ENCODE data around the gene ITPRID2. TPM values are rescaled to one million over a fixed set of nuclear protein-coding genes. Genes with fewer than 3 reads are reported as not detected.

The ITPRID2 gene
- total and polyA plus RNA-seq, 2 of the 8 experiments (the other 6 are each of a cell fraction or from before 2014, with no cell fraction given), result 1.9 to 12.6 TPM

DNA sequence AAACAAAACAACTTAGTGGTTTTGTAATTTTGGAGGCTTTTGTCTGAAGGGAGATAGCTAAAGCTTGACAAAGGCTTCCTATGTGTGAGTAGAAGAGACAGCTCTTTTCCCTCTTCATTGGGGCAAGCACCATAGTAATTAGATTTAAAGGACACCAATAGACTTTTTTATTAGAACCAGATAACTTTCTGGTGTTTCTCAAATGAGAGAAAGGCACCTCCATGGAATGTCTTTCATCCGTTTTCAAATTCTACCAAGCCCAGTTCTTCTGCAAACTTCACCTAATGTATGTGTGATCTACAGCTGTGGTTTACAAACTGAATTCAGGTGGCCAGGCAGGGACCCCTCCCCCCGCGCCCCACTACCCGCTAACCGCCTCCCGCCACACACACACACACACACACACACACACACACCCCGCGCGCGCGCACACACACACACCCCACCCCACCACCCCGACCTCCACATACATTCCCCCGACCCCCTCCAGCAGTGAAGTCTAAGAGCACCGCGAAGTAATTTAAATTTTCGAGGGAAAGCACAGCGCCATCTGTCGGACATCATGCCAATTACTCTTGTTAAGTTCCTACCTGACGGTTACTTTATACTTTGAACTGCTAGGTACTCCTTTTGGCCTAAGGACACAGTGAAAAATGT lies 62.5 kb downstream of the ITPRID2 start:
- no peak overlapping the region for H3K9ac ChIP-seq (replicated peaks in 1 of 4; ENCODE audit: extremely low read depth in 1 of 4, low read depth in 3 of 4, low read length in 3 of 4)
- DNase-seq (ENCODE audit: low read depth in 1 of 2, low spot score in 2 of 2) (peak; percentile 67 to 82), FAIRE-seq (peak; percentile 62)
- TF ChIP-seq SIRT6 (IDR thresholded peaks at IDR 0.05; ENCODE audit: low read length) (no peak), CBX5 (IDR thresholded peaks at IDR 0.05; ENCODE audit: low read depth, low read length) (no peak), POLR2A (IDR thresholded peaks at IDR 0.05; ENCODE audit: control extremely low read depth in 1 of 2, low read depth in 2 of 2, low read length in 2 of 2) (no peak), TAF1 (IDR thresholded peaks at IDR 0.05; ENCODE audit: low read depth, low read length) (no peak), SP4 (IDR thresholded peaks at IDR 0.05; ENCODE audit: low read length) (no peak), EGR1 (IDR thresholded peaks at IDR 0.05; ENCODE audit: borderline replicate concordance, low read depth, low read length) (no peak), BACH1 (IDR thresholded peaks at IDR 0.05; ENCODE audit: low read length) (no peak), CREB1 (IDR thresholded peaks at IDR 0.05) (0 out of 2 replicates have a peak, but pooled peaks have one; percentile 11), JUND (IDR thresholded peaks at IDR 0.05; ENCODE audit: low read length) (no peak)
- TF ChIP-seq, protein P1, sequence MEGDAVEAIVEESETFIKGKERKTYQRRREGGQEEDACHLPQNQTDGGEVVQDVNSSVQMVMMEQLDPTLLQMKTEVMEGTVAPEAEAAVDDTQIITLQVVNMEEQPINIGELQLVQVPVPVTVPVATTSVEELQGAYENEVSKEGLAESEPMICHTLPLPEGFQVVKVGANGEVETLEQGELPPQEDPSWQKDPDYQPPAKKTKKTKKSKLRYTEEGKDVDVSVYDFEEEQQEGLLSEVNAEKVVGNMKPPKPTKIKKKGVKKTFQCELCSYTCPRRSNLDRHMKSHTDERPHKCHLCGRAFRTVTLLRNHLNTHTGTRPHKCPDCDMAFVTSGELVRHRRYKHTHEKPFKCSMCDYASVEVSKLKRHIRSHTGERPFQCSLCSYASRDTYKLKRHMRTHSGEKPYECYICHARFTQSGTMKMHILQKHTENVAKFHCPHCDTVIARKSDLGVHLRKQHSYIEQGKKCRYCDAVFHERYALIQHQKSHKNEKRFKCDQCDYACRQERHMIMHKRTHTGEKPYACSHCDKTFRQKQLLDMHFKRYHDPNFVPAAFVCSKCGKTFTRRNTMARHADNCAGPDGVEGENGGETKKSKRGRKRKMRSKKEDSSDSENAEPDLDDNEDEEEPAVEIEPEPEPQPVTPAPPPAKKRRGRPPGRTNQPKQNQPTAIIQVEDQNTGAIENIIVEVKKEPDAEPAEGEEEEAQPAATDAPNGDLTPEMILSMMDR (IDR thresholded peaks at IDR 0.05; ENCODE audit: control extremely low read depth in 1 of 3, insufficient read depth in 1 of 3, low read depth in 1 of 3, low read length in 3 of 3), result peak; percentile 13 to 72 (median 59)
- TF ChIP-seq, protein P2, sequence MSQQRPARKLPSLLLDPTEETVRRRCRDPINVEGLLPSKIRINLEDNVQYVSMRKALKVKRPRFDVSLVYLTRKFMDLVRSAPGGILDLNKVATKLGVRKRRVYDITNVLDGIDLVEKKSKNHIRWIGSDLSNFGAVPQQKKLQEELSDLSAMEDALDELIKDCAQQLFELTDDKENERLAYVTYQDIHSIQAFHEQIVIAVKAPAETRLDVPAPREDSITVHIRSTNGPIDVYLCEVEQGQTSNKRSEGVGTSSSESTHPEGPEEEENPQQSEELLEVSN (IDR thresholded peaks at IDR 0.05), result 0 out of 2 replicates have a peak, but pooled peaks have one; percentile 15

More for the DNA sequence above, 62.5 kb downstream of the ITPRID2 start:
- Histone ChIP-seq H3K36me3 (ENCODE audit: control insufficient read depth in 2 of 4, insufficient read depth in 4 of 4, low read length in 3 of 4) (no peaks in the 10 kb centered on the region), H3K18ac (ENCODE audit: extremely low read depth, low read length) (no peak overlapping the region), H3K9me3 (ENCODE audit: insufficient read depth in 2 of 2, low read depth in 1 of 2, low read length in 1 of 2) (no peaks in the 10 kb centered on the region), H2BK15ac (ENCODE audit: low read length) (no peak overlapping the region), H2BK5ac (ENCODE audit: low read depth, low read length) (no peak overlapping the region), H3K14ac (ENCODE audit: insufficient read length) (no peak overlapping the region), H3K79me1 (ENCODE audit: low read depth, low read length) (no peaks in the 10 kb centered on the region), H3K4me3 (ENCODE audit: extremely low read depth in 1 of 4, insufficient read depth in 2 of 4, low read depth in 3 of 4, low read length in 4 of 4) (peak overlapping the region; percentile 6 to 61 (median 20); a peak in 7 of 8 replicates), H4K8ac (ENCODE audit: extremely low read depth, insufficient read depth, low read length) (0 out of 2 replicates have a peak overlapping the region, but pooled peaks have one; percentile 21), H4K5ac (ENCODE audit: insufficient read length, low read depth, low read length) (no peak overlapping the region), H3K56ac (replicated peaks; ENCODE audit: insufficient read length, low read depth, low read length) (no peak overlapping the region), H2BK120ac (replicated peaks; ENCODE audit: low read depth, low read length) (no peak overlapping the region), H3K27me3 (replicated peaks in 1 of 4; ENCODE audit: control insufficient read depth in 3 of 4, extremely low read depth in 1 of 4, insufficient read depth in 3 of 4, low read length in 3 of 4) (peaks cover 0 to 2% (median 0%) of the 10 kb centered on the region in 4 experiments; a peak in 1 of 7 replicates), H2BK20ac (ENCODE audit: low read length) (no peak overlapping the region), H3K4me2 (ENCODE audit: insufficient read depth in 1 of 2, low read depth in 2 of 2, low read length in 2 of 2) (peak overlapping the region in 1 of 2 experiments; percentile 39; a peak in 2 of 4 replicates), H3K79me2 (ENCODE audit: control insufficient read depth in 1 of 2, insufficient read depth in 2 of 2, low read length in 2 of 2) (no peaks in the 10 kb centered on the region), H3K23me2 (ENCODE audit: low read depth, low read length) (no peaks in the 10 kb centered on the region), H3K27ac (ENCODE audit: low read depth, low read length) (no peak overlapping the region), H2BK12ac (ENCODE audit: low read depth, low read length) (no peak overlapping the region), H3K4me1 (replicated peaks in 1 of 4; ENCODE audit: control insufficient read depth in 3 of 4, insufficient read depth in 4 of 4, low read length in 3 of 4) (no peaks in the 10 kb centered on the region), H3K23ac (ENCODE audit: insufficient read length) (no peak overlapping the region), H4K20me1 (replicated peaks in 1 of 2; ENCODE audit: control insufficient read depth in 1 of 2, insufficient read depth in 2 of 2, low read length in 2 of 2) (no peaks in the 10 kb centered on the region), H2AK5ac (ENCODE audit: low read depth, low read length) (no peak overlapping the region), H3K4ac (replicated peaks; ENCODE audit: insufficient read length, low read depth, low read length) (no peak overlapping the region), H2AFZ (ENCODE audit: low read length) (peak overlapping the region; percentile 83), H4K91ac (replicated peaks; ENCODE audit: insufficient read length, low read length) (no peak overlapping the region)
- ChIA-PET CTCF (ENCODE audit: partially characterized antibody) (interaction anchor here (0.7 to 2.0 kb wide), 19 partner anchors 9 to 288 kb away, joined by 3 to 13 read pairs (median 4); partner anchors contain the start of gene PPP1R1C), POLR2A (ENCODE audit: partially characterized antibody) (no interaction called here)
- WGBS, 2 experiments (ENCODE audit: extremely low coverage in 1 of 2, insufficient coverage in 1 of 2, insufficient read length in 1 of 2, insufficient replicate concordance in 2 of 2, low coverage in 1 of 2, low lambda C conversion rate in 2 of 2, missing lambda C conversion rate in 1 of 2), result 1% methylated on average over 13 of the region's 19 CpGs; no CpG with 5 or more reads in 1 of the 2 experiments

All from H1 (cell line).